ENCODE results near the gene RNF128.

DNA sequence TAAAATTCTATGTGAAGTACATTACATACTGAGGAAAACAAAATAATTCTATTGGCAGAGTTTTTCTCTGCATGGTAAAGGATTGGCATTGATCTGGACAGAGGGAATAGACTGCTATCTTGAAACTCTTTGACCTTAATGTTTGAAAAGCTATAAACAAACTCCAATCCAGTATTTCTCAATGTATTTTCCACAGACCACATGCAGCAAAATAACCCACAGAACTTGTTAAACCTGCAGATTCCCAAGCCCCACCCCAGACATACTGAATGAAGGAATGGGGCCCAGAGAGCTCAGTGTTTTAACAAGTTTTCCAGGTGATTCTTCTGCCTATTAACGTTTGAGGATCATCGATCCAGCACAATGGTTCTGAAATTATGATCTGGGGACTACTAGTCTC, 15.7 kb downstream of the RNF128 start:
- TF ChIP-seq GATA2 (IDR thresholded peaks at IDR 0.05; ENCODE audit: low read depth, low read length) = no peak
- TF ChIP-seq GATA3 (IDR thresholded peaks at IDR 0.05; ENCODE audit: low read depth, low read length) = no peak
